Neuron (in vitro differentiated cells): ENCODE data around the gene GRIK1.

Experiments
- H2AFZ ChIP-seq: one replicate; pipeline ENCODE4 v1.6.1; 2013; ENCODE audit warnings: low read depth, mild to moderate bottlenecking, inconsistent platforms, low read length, moderate library complexity
- H3K27me3 ChIP-seq: one replicate; pipeline ENCODE4 v1.6.1; 2013; ENCODE audit warnings: low read length; ENCODE audit not compliant: insufficient read depth
- H3K36me3 ChIP-seq: one replicate; pipeline ENCODE4 v1.6.1; 2013; ENCODE audit warnings: low read length; ENCODE audit not compliant: insufficient read depth
- H3K4me1 ChIP-seq: one replicate; pipeline ENCODE4 v1.6.1; 2013; ENCODE audit warnings: low read length; ENCODE audit not compliant: insufficient read depth
- H3K4me3 ChIP-seq: 2 replicates; pipeline ENCODE4 v1.5.1; 2013; ENCODE audit warnings: mild to moderate bottlenecking, low read length, moderate library complexity
- H3K9me3 ChIP-seq: one replicate; pipeline ENCODE4 v1.6.1; 2013; ENCODE audit warnings: low read length

The GRIK1 gene

DNA sequence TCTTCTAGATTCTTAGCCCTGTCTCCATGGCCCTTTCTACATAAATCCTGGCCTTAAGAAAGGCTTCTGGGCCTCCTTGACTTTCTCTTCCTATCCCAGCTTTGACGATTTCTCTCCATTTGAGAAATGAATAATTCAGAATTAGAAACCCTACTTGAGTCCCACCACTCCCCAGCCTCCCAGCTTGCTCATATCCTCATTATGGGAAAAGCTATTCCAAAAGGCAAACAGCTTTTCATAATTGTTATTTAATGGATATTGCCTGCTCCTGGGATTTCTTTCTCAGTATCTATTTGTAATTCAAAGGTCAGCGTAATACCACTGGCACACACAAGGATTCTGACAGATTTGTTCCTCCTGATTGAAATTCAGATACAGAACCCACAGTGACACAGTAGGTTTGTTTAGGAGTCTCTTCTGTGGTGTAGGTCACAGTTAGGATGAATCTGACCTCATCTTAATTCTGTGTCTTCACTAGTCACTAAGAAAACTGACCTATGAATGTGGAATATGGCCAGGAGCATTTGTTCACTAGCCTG lies 121.3 kb downstream of the GRIK1 start:
- Histone ChIP-seq H3K27me3 (no peaks in the 10 kb centered on the region), H3K9me3 (no peaks in the 10 kb centered on the region), H3K4me1 (peaks cover 24% of the 10 kb centered on the region), H2AFZ (no peak overlapping the region), H3K4me3 (no peak overlapping the region), H3K36me3 (no peaks in the 10 kb centered on the region)

DNA sequence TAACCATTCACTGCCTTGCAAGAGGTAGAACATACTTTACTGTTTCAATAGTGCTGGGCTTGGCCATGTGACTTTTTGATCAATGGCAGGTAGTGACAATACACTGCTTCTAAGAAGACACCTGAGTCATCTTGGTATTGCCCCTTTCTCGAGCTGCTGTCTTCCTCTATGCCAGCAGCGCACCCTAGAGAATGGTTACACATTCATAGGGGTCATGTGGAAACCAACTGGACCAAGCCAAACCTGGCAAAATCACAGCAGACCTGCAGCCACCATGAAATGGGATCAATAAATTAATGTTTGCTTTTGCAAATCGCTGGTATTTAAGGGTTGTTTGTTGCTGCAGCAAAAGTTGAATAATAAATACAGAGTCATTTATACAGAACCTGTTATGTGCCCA lies 122.3 kb downstream of the GRIK1 start:
- Histone ChIP-seq H3K4me3 (no peak overlapping the region), H3K4me1 (peaks cover 24% of the 10 kb centered on the region), H3K27me3 (no peaks in the 10 kb centered on the region), H3K9me3 (no peaks in the 10 kb centered on the region), H3K36me3 (no peaks in the 10 kb centered on the region), H2AFZ (no peak overlapping the region)

- Histone ChIP-seq H3K27me3 (no peaks in the 10 kb centered on the region), H3K36me3 (no peaks in the 10 kb centered on the region)
Measured at GRCh38 chr21:29812947-29813346, 126.8 kb downstream of the GRIK1 start.

GRCh38 chr21:29810871-29811270 lies 128.9 kb downstream of the GRIK1 start:
- no peaks in the 10 kb centered on the region for H3K27me3 ChIP-seq
- no peak overlapping the region for H3K4me3 ChIP-seq
- H3K9me3 ChIP-seq: no peaks in the 10 kb centered on the region
- H3K36me3 ChIP-seq: no peaks in the 10 kb centered on the region
- H3K4me1 ChIP-seq: no peaks in the 10 kb centered on the region
- H2AFZ ChIP-seq: no peak overlapping the region

More at GRCh38 chr21:29812947-29813346, 126.8 kb downstream of the GRIK1 start:
- H2AFZ ChIP-seq: no peak overlapping the region
- H3K4me1 ChIP-seq: no peaks in the 10 kb centered on the region
- H3K4me3 ChIP-seq: no peak overlapping the region
- no peaks in the 10 kb centered on the region for H3K9me3 ChIP-seq

DNA sequence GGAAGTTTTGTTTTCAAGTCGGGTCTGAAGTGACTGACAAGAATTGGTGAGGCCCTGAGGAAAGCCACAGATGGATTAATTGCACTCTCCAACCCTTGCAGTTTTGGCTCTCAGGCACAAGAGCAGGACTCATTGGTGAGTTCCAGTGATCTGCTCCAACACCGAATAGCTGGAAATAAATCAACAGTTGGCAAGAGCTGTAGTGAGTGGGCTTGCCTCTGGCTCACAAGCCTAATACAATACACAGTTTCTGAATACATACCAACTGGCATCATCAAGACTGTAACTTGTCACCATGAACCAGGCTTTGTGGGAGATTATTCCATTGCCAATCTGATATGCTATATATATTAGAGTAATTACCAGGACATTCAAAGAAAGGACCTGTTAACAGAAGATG lies 131.6 kb downstream of the GRIK1 start:
- Histone ChIP-seq H3K9me3 (no peaks in the 10 kb centered on the region), H3K27me3 (no peaks in the 10 kb centered on the region), H3K4me3 (no peak overlapping the region), H2AFZ (no peak overlapping the region), H3K4me1 (no peaks in the 10 kb centered on the region), H3K36me3 (no peaks in the 10 kb centered on the region)

GRCh38 chr21:29805105-29805504 lies 134.7 kb downstream of the GRIK1 start:
- no peaks in the 10 kb centered on the region for H3K4me1 ChIP-seq
- no peaks in the 10 kb centered on the region for H3K9me3 ChIP-seq
- H3K36me3 ChIP-seq: no peaks in the 10 kb centered on the region
- no peak overlapping the region for H3K4me3 ChIP-seq
- H3K27me3 ChIP-seq: no peaks in the 10 kb centered on the region
- H2AFZ ChIP-seq: no peak overlapping the region

- no peak overlapping the region for H3K4me3 ChIP-seq
- no peaks in the 10 kb centered on the region for H3K27me3 ChIP-seq
- H3K4me1 ChIP-seq: no peaks in the 10 kb centered on the region
- no peaks in the 10 kb centered on the region for H3K36me3 ChIP-seq
- no peaks in the 10 kb centered on the region for H3K9me3 ChIP-seq
- no peak overlapping the region for H2AFZ ChIP-seq
Measured at GRCh38 chr21:29803191-29803590, 136.6 kb downstream of the GRIK1 start.

GRCh38 chr21:29801122-29801521 lies 138.7 kb downstream of the GRIK1 start:
- no peak overlapping the region for H3K4me3 ChIP-seq
- H3K4me1 ChIP-seq: peaks cover 10% of the 10 kb centered on the region
- no peak overlapping the region for H2AFZ ChIP-seq
- H3K27me3 ChIP-seq: no peaks in the 10 kb centered on the region
- no peaks in the 10 kb centered on the region for H3K36me3 ChIP-seq
- H3K9me3 ChIP-seq: no peaks in the 10 kb centered on the region

DNA sequence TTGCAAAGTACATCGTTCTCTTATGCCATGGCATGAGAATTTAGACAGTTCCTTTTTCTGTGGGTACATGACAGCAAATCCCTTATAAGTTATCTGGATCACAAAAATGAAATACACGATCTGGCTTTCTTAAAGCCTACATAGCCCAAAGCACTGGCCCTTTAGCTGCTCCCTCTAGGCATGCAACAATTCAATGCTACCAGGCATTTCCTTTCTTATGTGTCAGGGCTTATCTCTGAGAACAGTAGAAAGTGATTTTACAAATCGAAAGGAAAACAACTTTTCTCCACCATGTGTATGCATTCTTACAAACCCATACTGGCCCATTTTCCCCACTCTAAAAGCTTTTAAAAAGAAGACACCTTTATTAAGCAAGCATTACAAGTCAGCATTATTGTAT lies 139.7 kb downstream of the GRIK1 start:
- Histone ChIP-seq H3K27me3 (no peaks in the 10 kb centered on the region), H3K4me1 (peaks cover 10% of the 10 kb centered on the region), H3K9me3 (no peaks in the 10 kb centered on the region), H2AFZ (no peak overlapping the region), H3K36me3 (no peaks in the 10 kb centered on the region), H3K4me3 (no peak overlapping the region)

DNA sequence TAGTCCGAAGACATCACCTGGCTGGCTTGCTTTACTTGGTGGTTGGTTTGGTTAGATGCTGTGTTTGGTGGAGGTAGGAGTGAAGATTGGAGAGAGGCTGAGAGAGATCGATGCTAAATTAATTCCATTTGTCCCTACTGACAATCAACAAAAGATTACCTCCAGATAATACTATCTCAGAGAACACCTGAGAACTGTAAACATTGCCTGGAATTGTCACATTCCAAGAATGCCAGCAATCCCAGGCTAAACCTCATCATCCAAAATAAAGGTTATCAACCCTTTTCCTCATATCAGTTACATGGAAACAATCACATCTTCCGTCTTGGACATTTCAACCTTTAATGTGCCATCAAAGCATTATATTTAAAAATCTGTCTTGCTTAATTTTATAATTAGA lies 141.0 kb downstream of the GRIK1 start:
- Histone ChIP-seq H3K4me1 (peaks cover 10% of the 10 kb centered on the region), H3K9me3 (no peaks in the 10 kb centered on the region), H2AFZ (no peak overlapping the region), H3K27me3 (no peaks in the 10 kb centered on the region), H3K4me3 (no peak overlapping the region), H3K36me3 (no peaks in the 10 kb centered on the region)

- H3K9me3 ChIP-seq: no peaks in the 10 kb centered on the region
- H3K4me3 ChIP-seq: no peak overlapping the region
- H2AFZ ChIP-seq: no peak overlapping the region
- H3K36me3 ChIP-seq: no peaks in the 10 kb centered on the region
- H3K27me3 ChIP-seq: no peaks in the 10 kb centered on the region
- peaks cover 13% of the 10 kb centered on the region for H3K4me1 ChIP-seq
Measured at GRCh38 chr21:29797155-29797554, 142.6 kb downstream of the GRIK1 start.

DNA sequence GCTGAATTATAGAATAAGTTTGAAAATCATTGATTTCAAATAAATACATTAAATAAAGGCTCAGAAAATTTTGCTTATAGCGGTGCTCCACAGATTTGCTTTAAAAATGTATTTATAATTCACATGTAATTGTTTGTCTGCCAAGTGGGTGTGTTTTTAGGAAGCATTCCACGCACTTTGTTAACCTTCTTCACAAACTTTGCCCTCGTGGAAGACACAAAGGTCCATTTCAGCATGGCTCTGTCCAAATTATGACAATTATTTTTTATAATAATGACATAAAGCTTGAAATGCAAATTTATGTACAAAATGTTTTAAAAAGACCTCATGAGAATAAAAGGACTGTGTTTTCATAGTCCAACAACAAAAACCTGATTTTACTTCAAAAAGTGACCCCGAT lies 146.1 kb downstream of the GRIK1 start:
- H2AFZ ChIP-seq: peak overlapping the region; percentile 83
- no peaks in the 10 kb centered on the region for H3K36me3 ChIP-seq
- H3K27me3 ChIP-seq: no peaks in the 10 kb centered on the region
- H3K9me3 ChIP-seq: no peaks in the 10 kb centered on the region
- H3K4me1 ChIP-seq: peaks cover 13% of the 10 kb centered on the region
- no peak overlapping the region for H3K4me3 ChIP-seq

- Histone ChIP-seq H3K4me3 (no peak overlapping the region), H3K27me3 (no peaks in the 10 kb centered on the region), H2AFZ (no peak overlapping the region), H3K9me3 (no peaks in the 10 kb centered on the region), H3K4me1 (peaks cover 16% of the 10 kb centered on the region), H3K36me3 (no peaks in the 10 kb centered on the region)
Measured at GRCh38 chr21:29789393-29789792, 150.4 kb downstream of the GRIK1 start.

- Histone ChIP-seq H3K9me3 (no peaks in the 10 kb centered on the region), H3K4me1 (peaks cover 20% of the 10 kb centered on the region), H2AFZ (no peak overlapping the region), H3K4me3 (no peak overlapping the region), H3K36me3 (no peaks in the 10 kb centered on the region), H3K27me3 (no peaks in the 10 kb centered on the region)
Measured at GRCh38 chr21:29788752-29789151, 151.0 kb downstream of the GRIK1 start.
